GM12891 (cell line): ENCODE data around the gene SEMA4D.

Experiments
- PAX5 ChIP-seq: IDR thresholded peaks from 2 replicates; pipeline ENCODE4 v1.6.1; 2011; ENCODE audit warnings: low read length, moderate library complexity, mild to moderate bottlenecking; ENCODE audit not compliant: insufficient read depth, severe bottlenecking
- POLR2A ChIP-seq: IDR thresholded peaks from 2 replicates; pipeline ENCODE4 v1.6.1; 2011; ENCODE audit warnings: low read depth, low read length, control low read depth
- POLR2AphosphoS5 ChIP-seq: IDR thresholded peaks from 2 replicates; pipeline ENCODE4 v1.6.1; 2011; ENCODE audit warnings: low read depth, low read length, control low read depth
- POU2F2 ChIP-seq: IDR thresholded peaks from 2 replicates; pipeline ENCODE4 v1.6.1; 2011; ENCODE audit warnings: low read depth, mild to moderate bottlenecking, control low read depth, low read length, moderate library complexity
- SPI1 ChIP-seq: IDR thresholded peaks from 2 replicates; pipeline ENCODE4 v1.6.1; 2011; ENCODE audit warnings: low read depth, low read length, control low read depth
- TAF1 ChIP-seq: IDR thresholded peaks from 2 replicates; pipeline ENCODE4 v1.6.1; 2011; ENCODE audit warnings: low read depth, low read length, control low read depth

GRCh38 chr9:89359751-89360261 lies 138.1 kb downstream of the SEMA4D start:
- TF ChIP-seq POLR2AphosphoS5: peak; percentile 28; the same call in 1 of the 2 replicates
- TF ChIP-seq POLR2A: no peak
- no peak for TF ChIP-seq TAF1
- no peak for TF ChIP-seq PAX5
- TF ChIP-seq SPI1: no peak
- TF ChIP-seq POU2F2: no peak
